Activated effector memory CD4-positive, alpha-beta T cell treated with anti-CD3 and anti-CD28 coated beads, Interleukin-2, amount 50 U/mL, for 16 hours (primary cell): ENCODE results near the gene CRYZL1.
"Not testable (repeated sequence)": the region's sequence is repeated elsewhere in the genome, so short reads cannot be mapped to it uniquely, and the experiment has no call there.

Source experiments
- DNase-seq: peaks from one replicate; pipeline ENCODE4 v3.0.0-alpha.2; 2020

CRYZL1 gene

DNA sequence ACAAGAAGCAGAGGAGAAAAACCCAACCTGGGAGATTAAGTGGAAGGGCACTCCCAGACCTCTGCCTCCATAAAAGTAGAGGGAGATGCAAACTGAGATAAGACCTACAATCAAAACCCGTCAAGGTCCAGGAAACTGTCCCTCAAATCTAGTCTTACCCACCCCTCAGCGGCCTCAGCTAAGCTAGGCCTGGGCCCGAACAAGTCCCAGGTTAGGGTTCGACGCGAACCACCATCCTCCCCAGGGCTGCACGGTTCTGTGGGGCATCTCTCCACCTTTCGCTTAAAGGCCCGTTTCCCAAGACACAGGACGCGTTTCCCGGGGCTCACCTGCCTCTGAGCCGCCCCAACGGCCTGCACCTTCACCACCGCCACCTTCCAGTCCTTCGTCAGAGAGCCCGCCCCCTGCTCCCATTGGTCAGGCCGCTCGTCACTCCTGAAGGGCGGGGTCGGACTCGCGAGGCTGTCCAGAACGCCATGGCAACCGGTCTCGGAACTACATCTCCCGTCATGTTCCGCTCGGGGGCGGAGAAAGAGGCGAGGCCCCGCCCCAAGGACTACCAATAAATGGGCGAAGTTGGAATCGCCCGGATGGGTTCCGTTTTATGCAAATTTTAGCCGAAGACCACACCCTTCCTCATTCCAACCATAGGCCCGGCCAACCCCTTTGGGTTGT lies at the start of gene CRYZL1:
Gene CRYZL1 (minus strand): TSS at position 390 of the 675 bp plus-strand sequence. CDS start 10,190 bp downstream, outside the sequence.
- peak; percentile 100 for DNase-seq

- DNase-seq: no peak
Measured at GRCh38 chr21:33690874-33691273, 49.3 kb upstream of the CRYZL1 start.

DNA sequence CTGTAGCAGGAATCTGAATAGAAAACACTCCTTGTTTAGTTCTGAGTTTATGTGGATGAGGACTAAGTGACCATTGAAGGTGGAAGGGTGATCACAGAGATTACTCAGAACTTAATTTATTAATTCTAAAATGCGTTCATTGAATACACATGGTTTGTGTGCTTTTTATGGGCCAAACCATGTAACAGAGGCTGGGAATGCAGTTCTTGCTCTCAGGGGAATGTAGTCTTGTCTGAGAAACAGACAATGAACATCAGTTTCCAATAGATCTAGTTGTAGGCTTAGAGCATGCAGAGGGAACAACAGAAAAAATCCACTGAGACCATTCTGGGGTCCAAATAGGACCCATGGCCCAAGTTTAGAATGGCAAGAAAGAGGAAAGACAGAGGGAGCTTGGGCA lies 46.8 kb upstream of the CRYZL1 start:
- no peak for DNase-seq

DNA sequence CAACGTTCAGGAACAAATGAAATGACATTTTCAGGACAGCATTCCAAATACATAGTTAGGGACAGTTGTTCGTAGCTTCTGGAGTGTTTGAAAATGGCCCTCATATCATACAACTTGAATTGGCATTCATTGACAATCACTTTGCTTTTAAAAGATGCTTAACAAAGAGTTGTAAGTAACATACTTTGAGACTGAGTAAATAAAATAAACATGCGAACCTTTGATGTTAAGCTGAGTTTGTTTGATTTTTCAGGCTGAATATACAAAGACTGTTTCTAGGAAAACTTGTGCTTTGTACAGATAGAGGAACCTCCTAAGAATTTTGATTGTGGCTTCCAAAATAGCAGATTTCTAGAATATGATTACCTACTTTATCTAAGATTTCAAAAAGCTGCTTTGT lies 46.1 kb upstream of the CRYZL1 start:
- DNase-seq: no peak

DNA sequence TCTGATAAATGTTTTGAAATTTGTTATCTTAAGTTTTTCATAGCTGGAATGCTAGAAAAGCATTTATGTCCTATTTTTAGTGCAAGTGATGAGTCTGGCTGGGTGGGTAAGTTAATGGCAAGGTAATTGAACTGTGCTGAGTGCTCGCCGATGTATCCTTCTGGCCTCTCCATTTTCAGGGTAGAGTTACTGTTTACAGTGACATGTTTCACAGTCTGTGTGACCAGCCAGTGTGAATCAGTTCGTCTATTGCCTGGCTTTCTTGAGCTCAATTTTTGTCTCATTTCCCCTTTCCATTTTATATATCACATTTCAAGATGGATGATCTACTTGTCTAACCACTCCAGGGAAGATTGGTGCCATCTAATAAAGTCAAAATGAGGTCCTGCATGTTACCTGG lies 44.8 kb upstream of the CRYZL1 start:
- DNase-seq: no peak

GRCh38 chr21:33685613-33686197 lies 44.2 kb upstream of the CRYZL1 start:
- no peak for DNase-seq

DNA sequence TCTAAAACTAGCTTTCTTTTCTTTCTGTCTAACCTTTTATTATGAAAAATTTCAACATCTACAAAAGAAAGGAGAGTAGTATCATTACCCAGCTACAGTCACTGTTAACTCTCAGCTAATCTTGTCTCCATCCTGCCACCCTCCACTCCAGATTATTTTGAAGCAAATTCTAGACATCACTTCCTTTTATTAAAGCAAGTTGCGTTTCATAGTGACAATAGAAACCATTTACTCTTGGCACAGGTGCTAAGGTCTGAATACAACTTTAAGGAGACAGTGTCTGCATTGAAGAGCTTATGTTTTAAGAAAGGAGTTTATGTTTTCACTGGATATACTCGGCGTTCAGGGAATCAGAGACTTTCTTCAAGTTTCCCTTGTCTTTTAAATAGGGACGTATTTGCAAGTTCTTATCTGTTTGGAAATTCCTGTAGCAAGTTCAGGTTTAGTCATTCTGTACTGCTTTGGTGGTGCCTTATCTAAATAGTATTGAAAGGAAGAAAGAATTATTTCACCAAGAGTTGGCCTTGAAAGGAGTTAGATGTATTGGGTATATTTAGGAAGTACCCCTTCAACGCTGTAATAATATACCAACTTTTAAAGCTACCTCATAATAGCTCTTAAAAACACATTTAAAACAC lies 43.5 kb upstream of the CRYZL1 start:
- DNase-seq: no peak

- no peak for DNase-seq
Measured at GRCh38 chr21:33684068-33684467, 42.5 kb upstream of the CRYZL1 start.

DNA sequence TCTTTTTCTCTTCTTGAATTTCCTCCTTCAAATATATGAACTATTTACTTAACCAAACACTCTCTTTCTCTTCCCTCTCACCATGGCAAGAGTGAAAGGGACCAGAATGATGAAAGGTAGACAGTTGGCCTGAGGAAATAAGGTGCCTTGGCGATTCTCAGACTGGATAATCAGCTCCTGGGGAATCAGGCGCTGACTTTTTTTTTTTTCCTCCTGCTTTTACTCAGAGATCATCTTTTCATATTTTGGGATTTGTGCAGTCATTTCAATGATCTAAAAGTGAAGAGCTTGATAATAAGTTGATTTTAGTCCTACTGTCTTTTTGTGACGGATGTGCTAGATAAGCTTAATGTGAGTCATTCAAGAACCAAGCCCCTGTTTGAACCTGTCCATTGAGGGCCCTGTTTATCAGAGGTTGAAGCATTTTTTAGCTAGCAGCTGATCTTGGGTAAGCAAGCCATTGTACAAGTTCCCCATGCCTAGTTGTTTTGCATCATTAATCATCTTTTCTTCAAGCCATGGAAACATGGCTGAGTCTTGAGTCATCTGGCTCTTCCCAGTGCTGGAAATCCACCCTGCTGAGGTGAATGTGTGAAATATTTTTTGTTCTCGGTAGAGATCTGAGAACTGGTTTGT lies 41.6 kb upstream of the CRYZL1 start:
- no peak for DNase-seq

- DNase-seq: no peak
Measured at GRCh38 chr21:33680870-33681269, 39.3 kb upstream of the CRYZL1 start.

DNA sequence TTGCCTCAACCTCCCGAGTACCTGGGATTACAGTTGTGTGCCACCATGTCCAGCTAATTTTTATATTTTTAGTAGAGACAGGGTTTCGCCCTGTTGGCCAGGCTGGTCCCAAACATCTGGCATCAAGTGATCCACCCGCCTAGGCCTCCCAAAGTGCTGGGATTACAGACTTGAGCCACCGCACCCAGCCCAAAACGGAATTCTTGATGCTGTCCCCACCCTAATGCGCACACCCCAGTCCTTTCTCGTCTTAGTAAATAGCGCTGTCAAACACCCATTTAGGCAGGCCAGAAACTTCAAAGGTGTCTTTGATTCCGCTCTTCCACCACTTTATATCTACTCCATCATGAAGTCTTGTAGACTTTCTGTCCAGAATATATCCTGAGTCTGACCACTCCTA lies 35.9 kb upstream of the CRYZL1 start:
- no peak for DNase-seq

- DNase-seq: not testable (repeated sequence)
Measured at GRCh38 chr21:33676666-33677065, 35.1 kb upstream of the CRYZL1 start.

GRCh38 chr21:33674226-33674625 lies 32.7 kb upstream of the CRYZL1 start:
- DNase-seq: no peak

DNA sequence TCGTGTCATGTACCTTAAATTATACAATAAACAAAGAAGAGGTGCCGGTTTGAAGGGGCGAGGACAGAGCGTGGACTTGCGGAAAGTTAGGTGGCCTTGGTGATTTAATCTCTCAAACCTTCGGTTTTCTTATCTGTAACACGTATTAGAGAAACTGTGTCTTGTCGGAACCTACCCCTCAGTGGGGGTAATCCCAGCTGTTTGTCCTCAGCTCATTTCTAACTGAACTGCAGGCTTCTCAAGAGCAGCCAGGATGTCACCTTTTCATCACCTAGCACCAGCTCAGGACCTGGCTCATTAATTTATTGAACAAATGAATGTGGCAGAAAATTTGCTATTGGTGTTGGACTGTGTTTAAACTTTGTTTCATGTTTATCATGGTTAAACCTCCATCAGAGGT lies 31.9 kb upstream of the CRYZL1 start:
- DNase-seq: no peak

GRCh38 chr21:33670076-33670978 lies 28.8 kb upstream of the CRYZL1 start:
- no peak for DNase-seq

GRCh38 chr21:33668620-33669019 lies 27.1 kb upstream of the CRYZL1 start:
- DNase-seq: no peak

DNA sequence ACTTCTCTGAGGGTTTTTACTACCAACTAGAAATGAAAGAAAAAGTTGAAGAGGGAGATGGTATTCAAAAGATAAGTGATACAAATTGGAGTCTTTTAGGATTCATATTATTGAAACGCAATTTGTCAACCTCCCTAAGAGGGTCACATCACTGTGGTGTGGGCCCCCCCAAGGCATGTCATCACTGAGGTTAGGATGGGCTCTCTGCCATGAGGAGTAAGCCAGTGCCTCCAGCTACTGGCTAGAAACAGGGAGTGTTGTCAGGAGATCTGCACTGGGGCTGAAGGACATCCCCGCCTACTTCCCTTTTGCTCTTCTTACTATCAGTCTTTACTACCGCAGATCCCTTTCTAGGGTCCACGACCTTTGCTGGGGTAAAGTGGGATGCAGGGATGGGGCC lies 26.6 kb upstream of the CRYZL1 start:
- no peak for DNase-seq

- no peak for DNase-seq
Measured at GRCh38 chr21:33667636-33668035, 26.1 kb upstream of the CRYZL1 start.

DNA sequence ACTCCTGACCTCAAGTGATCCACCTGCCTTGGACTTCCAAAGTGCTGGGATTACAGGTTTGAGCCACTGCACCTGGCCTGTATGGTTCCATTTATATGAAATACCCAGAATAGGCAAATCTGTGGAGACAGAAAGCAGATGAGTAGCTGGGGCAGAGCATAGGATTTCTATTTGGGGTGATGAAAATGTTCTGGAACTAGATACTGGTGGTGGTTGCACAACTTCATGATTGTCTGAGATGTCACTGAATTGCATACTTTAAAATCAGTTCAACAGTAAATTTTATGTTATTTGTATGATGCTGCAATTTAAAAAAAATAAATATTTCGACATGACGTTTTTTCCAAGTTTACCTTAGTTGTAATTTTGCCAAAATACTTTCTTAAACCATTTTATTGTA lies 24.6 kb upstream of the CRYZL1 start:
- DNase-seq: no peak

DNA sequence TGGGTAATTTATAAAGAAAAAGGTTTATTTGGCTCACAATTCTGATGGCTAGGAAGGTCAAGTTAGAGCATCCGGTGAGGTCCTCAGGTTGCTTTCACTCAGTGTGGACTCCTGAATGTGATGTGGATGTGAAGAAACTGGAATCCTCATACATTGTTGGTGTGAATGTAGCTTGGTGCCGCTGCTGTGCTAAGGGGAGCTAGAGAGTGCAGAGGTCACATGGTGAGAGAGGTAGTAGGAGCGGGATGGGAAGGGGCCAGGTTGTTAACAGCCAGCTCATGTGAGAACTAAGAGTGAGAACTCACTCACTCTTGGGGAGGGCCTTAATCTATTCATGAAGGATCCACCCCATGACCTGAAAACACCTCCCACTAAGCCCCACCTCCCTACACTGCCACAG lies 22.6 kb upstream of the CRYZL1 start:
- DNase-seq: no peak

DNA sequence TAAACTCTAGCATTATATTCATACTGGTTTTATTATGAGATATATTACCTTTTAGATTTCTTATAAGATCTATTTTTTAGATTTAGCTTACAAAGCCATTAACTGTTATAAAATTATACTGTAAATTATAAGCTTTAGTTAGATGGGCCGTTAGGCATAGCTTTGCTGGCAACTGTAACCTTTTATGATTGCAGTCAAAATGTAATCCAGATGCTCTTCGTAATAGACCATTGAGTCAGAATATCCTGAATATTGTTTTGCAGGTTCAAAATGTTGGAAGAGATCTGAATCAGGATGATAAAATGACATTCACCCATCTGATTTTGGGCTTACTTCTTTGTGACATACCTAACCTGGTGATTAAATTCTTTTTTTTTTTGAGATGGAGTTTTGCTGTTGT lies 21.7 kb upstream of the CRYZL1 start:
- DNase-seq: no peak

DNA sequence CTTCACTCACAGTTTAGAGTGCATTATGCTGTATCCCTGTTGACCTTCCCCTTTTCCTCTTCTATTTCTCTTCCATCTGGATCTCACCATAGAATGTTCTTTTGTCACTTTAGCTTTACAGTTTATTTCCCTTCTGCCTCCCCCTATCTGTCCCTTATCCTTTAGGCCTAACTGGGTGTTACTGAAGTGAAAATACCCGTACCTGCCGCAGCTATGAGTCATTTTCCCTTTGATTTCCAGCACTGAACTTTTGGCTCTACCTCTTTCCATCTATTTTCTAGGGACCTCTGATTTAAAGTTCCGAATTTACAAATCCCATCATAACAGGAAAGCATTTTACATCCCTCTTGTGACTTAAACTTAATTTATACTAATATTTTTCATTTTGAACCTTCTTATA lies 20.5 kb upstream of the CRYZL1 start:
- DNase-seq: no peak

DNA sequence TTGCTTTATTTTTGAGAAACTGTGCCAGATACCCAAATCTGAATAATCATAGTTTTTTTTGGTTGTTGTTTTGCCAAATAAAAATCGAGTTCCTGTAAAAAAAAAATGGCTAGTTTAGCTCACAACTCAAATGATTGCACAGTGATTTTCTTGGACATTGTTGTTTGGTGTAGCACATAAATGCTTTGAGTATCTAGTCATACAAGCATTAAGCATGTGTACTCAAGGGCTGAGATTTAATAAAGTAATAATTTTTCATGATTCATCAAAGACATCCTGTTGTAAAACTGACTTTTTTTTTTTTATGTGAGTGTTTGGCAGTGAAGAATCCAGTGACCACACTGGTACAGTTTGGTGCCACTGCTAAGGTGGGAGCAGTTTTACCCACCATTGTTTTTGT lies 19.6 kb upstream of the CRYZL1 start:
- DNase-seq: no peak
